GM12878 (cell line): ENCODE results near the gene IFT122. TPM values are rescaled to one million over a fixed set of nuclear protein-coding genes. Genes with fewer than 3 reads are reported as not detected.

Experiments
- ATAC-seq: fragments of 200-7000 bp; cut with Tn5 transposase; 3 replicates; pipeline ENCODE4 v1.9.1; 2020; ENCODE audit warnings: mild to moderate bottlenecking, moderate library complexity
- BruUV-seq: library from RNA; stranded (reverse); fragments of 400-500 nt; replicated peaks from 2 replicates; lab custom pipeline; 2021; lab: Mats Ljungman, UMichigan
- CTCF ChIA-PET: fragments of 300-600 bp; sonication (Branson Sonifier 250); formaldehyde crosslinking; extraction: SDS; loops from one replicate; lab custom pipeline; 2021; ENCODE audit warnings: inconsistent platforms; lab: Yijun Ruan, JAX
- POLR2A ChIA-PET: fragments of 350-600 bp; formaldehyde crosslinking; extraction: SDS; loops from one replicate; lab custom pipeline; 2021; ENCODE audit warnings: inconsistent platforms; lab: Charles Lee
- RAD21 ChIA-PET: fragments of 300-600 bp; sonication (Branson Sonifier 250); formaldehyde crosslinking; loops from one replicate; lab custom pipeline; 2023; ENCODE audit warnings: antibody characterized with exemption; ENCODE audit not compliant: unreplicated experiment; lab: Charles Lee
- SMC1A ChIA-PET: fragments of 300-600 bp; sonication (Branson Sonifier 250); formaldehyde crosslinking; loops from one replicate; lab custom pipeline; 2023; ENCODE audit not compliant: unreplicated experiment, uncharacterized antibody; lab: Charles Lee
- DNase-seq: peaks from one replicate; pipeline ENCODE4 v3.0.0-alpha.2; 2011; ENCODE audit warnings: low read depth, low spot score
- FAIRE-seq: peaks from 3 replicates; lab custom pipeline; 2011; peaks lifted over from hg19 to GRCh38; lab: Jason Lieb, UNC
- H2AFZ ChIP-seq: 2 replicates; pipeline ENCODE4 v1.6.0; 2011; ENCODE audit warnings: low read depth, low read length, control low read depth; ENCODE audit not compliant: control insufficient read depth
- H3K27ac ChIP-seq: 2 replicates; pipeline ENCODE4 v1.5.1; 2011; ENCODE audit warnings: control low read depth; ENCODE audit not compliant: control insufficient read depth, insufficient read depth
- H3K27me3 ChIP-seq, 2 experiments: replicated peaks in 1 of 2; 2 replicates each; pipeline versions ENCODE4 v1.6.0 to v1.6.1; 2011; ENCODE audit warnings: low read length in 1 of 2; ENCODE audit not compliant: control insufficient read depth in 2 of 2, insufficient read depth in 2 of 2
- H3K36me3 ChIP-seq, 2 experiments: 2 replicates each; pipeline ENCODE4 v1.5.1; 2011; ENCODE audit warnings: low read length in 1 of 2; ENCODE audit not compliant: control insufficient read depth in 2 of 2, insufficient read depth in 2 of 2
- H3K4me1 ChIP-seq: 2 replicates; pipeline ENCODE4 v1.6.1; 2011; ENCODE audit warnings: mild to moderate bottlenecking, low read length, moderate library complexity, mixed read lengths; ENCODE audit not compliant: control insufficient read depth, insufficient read depth
- H3K4me2 ChIP-seq: 2 replicates; pipeline ENCODE4 v1.6.0; 2011; ENCODE audit warnings: control low read depth; ENCODE audit not compliant: control insufficient read depth, insufficient read depth
- H3K4me3 ChIP-seq: fragments of 200-600 bp; sonication (generic); 2 replicates; pipeline ENCODE4 v1.5.1; 2016
- H3K79me2 ChIP-seq: 2 replicates; pipeline ENCODE4 v1.6.0; 2011; ENCODE audit warnings: low read length; ENCODE audit not compliant: control insufficient read depth, insufficient read depth
- H3K9ac ChIP-seq: 2 replicates; pipeline ENCODE4 v1.8.0; 2011; ENCODE audit warnings: low read length, control low read depth, mixed read lengths; ENCODE audit not compliant: control insufficient read depth, insufficient read depth
- H3K9me3 ChIP-seq: replicated peaks from 3 replicates; pipeline ENCODE4 v1.5.1; 2011; ENCODE audit warnings: mild to moderate bottlenecking, low read length; ENCODE audit not compliant: control insufficient read depth, insufficient read depth
- H4K20me1 ChIP-seq: 2 replicates; pipeline ENCODE4 v1.6.0; 2011; ENCODE audit not compliant: control insufficient read depth, insufficient read depth
- NBN ChIP-seq: fragments of 450-650 bp; IDR thresholded peaks from 2 replicates; pipeline ENCODE4 v1.6.1; 2016
- POU2F2 ChIP-seq: IDR thresholded peaks from 3 replicates; pipeline ENCODE4 v1.6.1; 2011; ENCODE audit warnings: low read depth, mild to moderate bottlenecking, low read length, borderline replicate concordance
- RUNX3 ChIP-seq: IDR thresholded peaks from 2 replicates; pipeline ENCODE4 v1.6.1; 2012; ENCODE audit warnings: low read length, inconsistent platforms
- SP1 ChIP-seq: IDR thresholded peaks from one replicate; pipeline ENCODE4 v1.6.1; 2011; ENCODE audit warnings: low read depth, low read length
- STAT1 ChIP-seq: fragments of 450-650 bp; conservative IDR thresholded peaks from 2 replicates; pipeline ENCODE4 v1.6.1; 2014; ENCODE audit warnings: antibody characterized with exemption, mild to moderate bottlenecking
- SUZ12 ChIP-seq: fragments of 200-600 bp; sonication (generic); IDR thresholded peaks from one replicate; pipeline ENCODE4 v1.6.1; 2018; ENCODE audit warnings: antibody characterized with exemption, mild to moderate bottlenecking; ENCODE audit not compliant: unreplicated experiment
- TAF1 ChIP-seq: IDR thresholded peaks from 2 replicates; pipeline ENCODE4 v1.6.1; 2011; ENCODE audit warnings: mild to moderate bottlenecking, low read depth, low read length, borderline replicate concordance
- WGBS: methylation state at CpG from one replicate; pipeline ENCODE4 v1.1.6; 2016; ENCODE audit warnings: low lambda C conversion rate; ENCODE audit not compliant: insufficient replicate concordance, insufficient coverage; ENCODE audit errors: missing lambda C conversion rate; 5-methylcytosine and 5-hydroxymethylcytosine counted together
- in situ Hi-C: fragments of 300-500 bp; cut with MboI; formaldehyde crosslinking; loops from 9 replicates; pipeline ENCODE4 v1.14.3; 2018; ENCODE audit warnings: mixed read lengths
- intact Hi-C: fragments of 100-400 bp; cut with micrococcal nuclease; formaldehyde crosslinking; loops from one replicate; pipeline ENCODE4 v1.14.2; 2022; ENCODE audit not compliant: unreplicated experiment
- polyA plus RNA-seq, 11 experiments: library from polyadenylated mRNA; depleted of rRNA in 4 of 11; unstranded in 6 of 11; stranded (reverse) in 5 of 11; fragments of >200 nt; fragmentation: Nextera tagmentation in 4 of 11; fragmentation: Illumina TruSeq in 1 of 11; extraction: Ambion mirVana in 4 of 11; extraction: Trizol in 1 of 11; gene quantifications; 1 replicate in 1 of 11; 2 replicates in 10 of 11; pipeline versions ENCODE4 v1.2.1 to v1.2.3, GENCODE V29; 2011 to 2016; ENCODE audit warnings: inconsistent platforms in 2 of 11, missing spikeins in 2 of 11, low read depth in 1 of 11
- total RNA-seq, 4 experiments: library from RNA; depleted of rRNA in 3 of 4; stranded (reverse); fragments of >200 nt in 3 of 4; fragmentation: Illumina TruSeq in 1 of 4; extraction: Trizol in 1 of 4; gene quantifications; 2 replicates each; pipeline versions ENCODE4 v1.2.1 to v1.2.3, GENCODE V29; 2013 to 2021
- TF ChIP-seq, protein P1 (sequence below): fragments of 450-650 bp; IDR thresholded peaks from 2 replicates; pipeline ENCODE4 v1.6.1; 2017; ENCODE audit warnings: mild to moderate bottlenecking, moderate library complexity
- TF ChIP-seq, protein P2 (sequence below): IDR thresholded peaks from 2 replicates; pipeline ENCODE4 v1.6.1; 2012; ENCODE audit warnings: mild to moderate bottlenecking, low read depth, low read length

IFT122 gene
- total and polyA plus RNA-seq, 10 of the 15 experiments (the other 5 are each of a cell fraction or from before 2014, with no cell fraction given), result 1.8 to 19.2 (median 8.4) TPM

DNA sequence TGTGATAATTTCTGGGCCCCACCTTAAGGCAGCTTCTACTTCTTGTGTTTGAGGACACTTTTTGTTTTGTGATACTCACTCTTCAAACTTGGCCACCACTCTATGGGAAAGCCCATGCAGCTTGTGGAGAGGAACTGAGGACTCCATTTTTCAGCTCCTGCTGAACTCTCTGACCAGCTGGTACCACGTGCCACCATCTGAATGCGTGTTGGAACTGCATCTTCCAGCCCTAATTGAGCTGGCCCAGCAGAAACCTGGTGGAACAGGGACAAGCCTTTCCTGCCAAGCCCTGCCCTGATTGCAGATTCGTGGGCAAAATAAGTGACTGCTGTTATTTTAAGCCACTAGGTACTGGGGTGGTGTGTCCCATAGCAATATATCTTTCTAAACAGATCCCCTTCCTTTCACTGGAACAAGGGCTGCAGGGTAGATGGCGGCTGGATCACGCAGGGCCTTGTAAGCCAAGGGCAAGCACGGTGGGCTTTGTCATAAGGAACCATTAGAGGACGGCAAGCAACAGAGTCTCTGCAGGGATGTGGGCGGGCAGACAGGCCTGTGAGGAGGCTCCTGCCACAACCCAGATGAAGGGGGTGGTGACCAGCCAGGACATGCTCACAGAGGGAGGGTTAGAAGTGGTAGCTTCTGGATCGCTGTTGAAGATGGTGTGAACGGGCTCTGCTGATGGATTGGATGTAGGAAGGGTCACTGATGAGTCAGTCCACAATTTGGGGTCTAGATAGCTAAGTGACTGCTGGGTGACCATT lies 112.4 kb downstream of the IFT122 start:
- Histone ChIP-seq H3K36me3 (no peaks in the 10 kb centered on the region), H3K4me3 (no peak overlapping the region), H2AFZ (no peak overlapping the region), H4K20me1 (no peaks in the 10 kb centered on the region), H3K9me3 (no peaks in the 10 kb centered on the region), H3K4me1 (no peaks in the 10 kb centered on the region), H3K79me2 (no peaks in the 10 kb centered on the region), H3K27ac (no peak overlapping the region), H3K4me2 (no peak overlapping the region), H3K27me3 (peaks cover 2 to 7% of the 10 kb centered on the region in 2 experiments; a peak in 3 of 4 replicates), H3K9ac (no peak overlapping the region)
- ATAC-seq (no peak), FAIRE-seq (no peak), DNase-seq (no peak)
- ChIA-PET CTCF (interaction anchor here (1.1 to 3.9 kb wide), 2 partner anchors 62 to 94 kb away, joined by 3 to 15 read pairs; no protein-coding TSS in a partner anchor), SMC1A (interaction anchor here (0.9 kb wide), 1 partner anchor 60 kb away, joined by 3 read pairs; no protein-coding TSS in a partner anchor), POLR2A (no interaction called here), RAD21 (interaction anchor here (2.1 kb wide), 2 partner anchors 59 to 62 kb away, joined by 6 to 8 read pairs; no protein-coding TSS in a partner anchor)
- BruUV-seq, result no TSS peak
- in situ Hi-C loops (no loop called here), intact Hi-C loops (no loop called here)
- TF ChIP-seq SP1 (no peak), RUNX3 (no peak), STAT1 (no peak), NBN (no peak), SUZ12 (no peak), TAF1 (no peak), POU2F2 (no peak)
- TF ChIP-seq, protein P1, sequence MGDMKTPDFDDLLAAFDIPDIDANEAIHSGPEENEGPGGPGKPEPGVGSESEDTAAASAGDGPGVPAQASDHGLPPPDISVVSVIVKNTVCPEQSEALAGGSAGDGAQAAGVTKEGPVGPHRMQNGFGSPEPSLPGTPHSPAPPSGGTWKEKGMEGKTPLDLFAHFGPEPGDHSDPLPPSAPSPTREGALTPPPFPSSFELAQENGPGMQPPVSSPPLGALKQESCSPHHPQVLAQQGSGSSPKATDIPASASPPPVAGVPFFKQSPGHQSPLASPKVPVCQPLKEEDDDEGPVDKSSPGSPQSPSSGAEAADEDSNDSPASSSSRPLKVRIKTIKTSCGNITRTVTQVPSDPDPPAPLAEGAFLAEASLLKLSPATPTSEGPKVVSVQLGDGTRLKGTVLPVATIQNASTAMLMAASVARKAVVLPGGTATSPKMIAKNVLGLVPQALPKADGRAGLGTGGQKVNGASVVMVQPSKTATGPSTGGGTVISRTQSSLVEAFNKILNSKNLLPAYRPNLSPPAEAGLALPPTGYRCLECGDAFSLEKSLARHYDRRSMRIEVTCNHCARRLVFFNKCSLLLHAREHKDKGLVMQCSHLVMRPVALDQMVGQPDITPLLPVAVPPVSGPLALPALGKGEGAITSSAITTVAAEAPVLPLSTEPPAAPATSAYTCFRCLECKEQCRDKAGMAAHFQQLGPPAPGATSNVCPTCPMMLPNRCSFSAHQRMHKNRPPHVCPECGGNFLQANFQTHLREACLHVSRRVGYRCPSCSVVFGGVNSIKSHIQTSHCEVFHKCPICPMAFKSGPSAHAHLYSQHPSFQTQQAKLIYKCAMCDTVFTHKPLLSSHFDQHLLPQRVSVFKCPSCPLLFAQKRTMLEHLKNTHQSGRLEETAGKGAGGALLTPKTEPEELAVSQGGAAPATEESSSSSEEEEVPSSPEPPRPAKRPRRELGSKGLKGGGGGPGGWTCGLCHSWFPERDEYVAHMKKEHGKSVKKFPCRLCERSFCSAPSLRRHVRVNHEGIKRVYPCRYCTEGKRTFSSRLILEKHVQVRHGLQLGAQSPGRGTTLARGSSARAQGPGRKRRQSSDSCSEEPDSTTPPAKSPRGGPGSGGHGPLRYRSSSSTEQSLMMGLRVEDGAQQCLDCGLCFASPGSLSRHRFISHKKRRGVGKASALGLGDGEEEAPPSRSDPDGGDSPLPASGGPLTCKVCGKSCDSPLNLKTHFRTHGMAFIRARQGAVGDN, result no peak
- TF ChIP-seq, protein P2, sequence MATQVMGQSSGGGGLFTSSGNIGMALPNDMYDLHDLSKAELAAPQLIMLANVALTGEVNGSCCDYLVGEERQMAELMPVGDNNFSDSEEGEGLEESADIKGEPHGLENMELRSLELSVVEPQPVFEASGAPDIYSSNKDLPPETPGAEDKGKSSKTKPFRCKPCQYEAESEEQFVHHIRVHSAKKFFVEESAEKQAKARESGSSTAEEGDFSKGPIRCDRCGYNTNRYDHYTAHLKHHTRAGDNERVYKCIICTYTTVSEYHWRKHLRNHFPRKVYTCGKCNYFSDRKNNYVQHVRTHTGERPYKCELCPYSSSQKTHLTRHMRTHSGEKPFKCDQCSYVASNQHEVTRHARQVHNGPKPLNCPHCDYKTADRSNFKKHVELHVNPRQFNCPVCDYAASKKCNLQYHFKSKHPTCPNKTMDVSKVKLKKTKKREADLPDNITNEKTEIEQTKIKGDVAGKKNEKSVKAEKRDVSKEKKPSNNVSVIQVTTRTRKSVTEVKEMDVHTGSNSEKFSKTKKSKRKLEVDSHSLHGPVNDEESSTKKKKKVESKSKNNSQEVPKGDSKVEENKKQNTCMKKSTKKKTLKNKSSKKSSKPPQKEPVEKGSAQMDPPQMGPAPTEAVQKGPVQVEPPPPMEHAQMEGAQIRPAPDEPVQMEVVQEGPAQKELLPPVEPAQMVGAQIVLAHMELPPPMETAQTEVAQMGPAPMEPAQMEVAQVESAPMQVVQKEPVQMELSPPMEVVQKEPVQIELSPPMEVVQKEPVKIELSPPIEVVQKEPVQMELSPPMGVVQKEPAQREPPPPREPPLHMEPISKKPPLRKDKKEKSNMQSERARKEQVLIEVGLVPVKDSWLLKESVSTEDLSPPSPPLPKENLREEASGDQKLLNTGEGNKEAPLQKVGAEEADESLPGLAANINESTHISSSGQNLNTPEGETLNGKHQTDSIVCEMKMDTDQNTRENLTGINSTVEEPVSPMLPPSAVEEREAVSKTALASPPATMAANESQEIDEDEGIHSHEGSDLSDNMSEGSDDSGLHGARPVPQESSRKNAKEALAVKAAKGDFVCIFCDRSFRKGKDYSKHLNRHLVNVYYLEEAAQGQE, result no peak
- 32% methylated on average over 10 of the region's 10 CpGs for WGBS
